WERI-Rb-1 (cell line): ENCODE data around the gene CDIPT.
A peak's percentile ranks its signal among the peaks of the same experiment; 100 is the strongest.
"Not testable (repeated sequence)": the region's sequence is repeated elsewhere in the genome, so short reads cannot be mapped to it uniquely, and the experiment has no call there.

Experiments used
- DNase-seq: peaks from one replicate; pipeline ENCODE4 v3.0.0-alpha.2; 2020
- H3K27ac ChIP-seq: fragments of 250-450 bp; sonication (Bioruptor Pico); 2 replicates; pipeline ENCODE4 v1.5.1; 2020; ENCODE audit warnings: mild to moderate bottlenecking, moderate library complexity
- H3K27me3 ChIP-seq: fragments of 250-450 bp; sonication (Bioruptor Pico); 2 replicates; pipeline ENCODE4 v1.5.1; 2021; ENCODE audit warnings: mild to moderate bottlenecking, low read depth, moderate library complexity; ENCODE audit not compliant: insufficient read depth, severe bottlenecking
- H3K36me3 ChIP-seq: fragments of 250-450 bp; sonication (Bioruptor Pico); 2 replicates; pipeline ENCODE4 v1.5.1; 2020; ENCODE audit warnings: mild to moderate bottlenecking, moderate library complexity
- H3K4me3 ChIP-seq: 2 replicates; pipeline ENCODE4 v1.5.1; 2011; ENCODE audit warnings: low read depth, mild to moderate bottlenecking, control low read depth, low read length
- H3K9me3 ChIP-seq: fragments of 250-450 bp; sonication (Bioruptor Pico); 2 replicates; pipeline ENCODE4 v1.5.1; 2021; ENCODE audit warnings: mild to moderate bottlenecking, moderate library complexity; ENCODE audit not compliant: severe bottlenecking
- CTCF ChIP-seq: IDR thresholded peaks from 2 replicates; pipeline ENCODE4 v1.5.1; 2011; ENCODE audit warnings: low read depth, mild to moderate bottlenecking, control low read depth, inconsistent platforms, low read length

CDIPT gene

GRCh38 chr16:29873319-29873718 lies 10.3 kb upstream of the CDIPT start:
- no peaks in the 10 kb centered on the region for H3K27me3 ChIP-seq
- no peak overlapping the region for H3K4me3 ChIP-seq
- H3K9me3 ChIP-seq, result no peaks in the 10 kb centered on the region
- no peak for DNase-seq
- no peak for TF ChIP-seq CTCF
- no peak overlapping the region for H3K27ac ChIP-seq
- H3K36me3 ChIP-seq, result peaks cover 34% of the 10 kb centered on the region

GRCh38 chr16:29871822-29872546 lies 9.0 kb upstream of the CDIPT start:
- no peak for DNase-seq
- no peak for TF ChIP-seq CTCF
- H3K27ac ChIP-seq, result no peak overlapping the region
- H3K4me3 ChIP-seq, result no peak overlapping the region
- no peaks in the 10 kb centered on the region for H3K9me3 ChIP-seq
- H3K27me3 ChIP-seq, result no peaks in the 10 kb centered on the region
- peaks cover 24% of the 10 kb centered on the region for H3K36me3 ChIP-seq

- H3K36me3 ChIP-seq, result peaks cover 15% of the 10 kb centered on the region
- H3K9me3 ChIP-seq, H3K4me3 ChIP-seq, H3K27ac ChIP-seq, DNase-seq, H3K27me3 ChIP-seq: not testable (repeated sequence)
Measured at GRCh38 chr16:29869067-29869466, 6.0 kb upstream of the CDIPT start.

DNA sequence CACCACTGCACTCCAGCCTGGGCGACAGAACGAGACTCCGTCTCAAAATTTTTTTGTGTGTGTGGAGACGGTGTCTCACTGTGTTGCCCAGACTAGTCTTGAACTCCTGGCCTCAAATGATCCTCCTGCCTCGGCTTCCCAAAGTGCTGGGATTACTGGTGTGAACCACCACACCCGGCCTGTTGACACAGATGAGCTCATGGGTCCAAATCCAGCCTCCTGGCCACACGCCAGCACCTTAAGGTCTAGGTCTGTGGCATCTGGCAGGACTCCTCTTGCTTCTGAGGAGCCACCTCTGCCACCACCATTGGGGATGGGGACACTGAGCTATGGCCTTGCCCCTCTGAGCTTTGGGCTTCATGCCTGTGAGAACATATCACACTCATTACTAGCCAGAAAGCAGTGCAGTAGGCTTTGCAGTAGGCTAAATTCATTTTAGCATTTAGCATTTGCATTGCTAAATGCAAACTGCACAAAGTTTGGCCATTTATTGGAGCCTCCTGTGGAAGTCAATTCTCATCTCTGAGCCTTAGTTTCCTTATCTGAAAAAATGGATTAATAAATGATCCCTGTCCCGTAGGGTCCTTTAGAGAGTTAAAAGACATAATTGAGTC lies 5.5 kb upstream of the CDIPT start:
- Histone ChIP-seq H3K27ac (no peak overlapping the region), H3K4me3 (no peak overlapping the region), H3K36me3 (peaks cover 15% of the 10 kb centered on the region), H3K9me3 (no peaks in the 10 kb centered on the region), H3K27me3 (no peaks in the 10 kb centered on the region)
- peak; percentile 32 for DNase-seq
- no peak for TF ChIP-seq CTCF

DNA sequence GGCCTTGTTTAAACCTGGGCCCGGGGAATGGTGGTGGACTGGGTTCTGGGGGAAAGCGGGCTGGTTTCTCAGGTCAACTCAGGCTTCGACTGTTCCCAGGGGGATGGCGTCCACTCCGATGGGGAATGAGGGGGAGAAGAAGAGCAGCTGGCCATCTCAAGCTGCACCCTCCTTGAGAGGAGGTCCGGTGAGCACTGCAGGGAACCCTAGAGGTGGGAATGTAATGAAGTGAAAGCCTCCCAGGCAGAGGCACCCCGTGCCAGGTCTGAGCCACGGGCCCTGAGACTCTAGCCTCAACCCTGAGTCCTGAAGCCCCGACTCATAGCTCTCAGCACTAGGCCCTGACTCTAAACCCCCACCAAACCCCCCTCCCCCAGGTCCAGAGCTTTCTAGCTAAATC lies 1.2 kb upstream of the CDIPT start:
- peak overlapping the region; percentile 99 for H3K27ac ChIP-seq
- no peak for TF ChIP-seq CTCF
- H3K4me3 ChIP-seq, result no peak overlapping the region

DNA sequence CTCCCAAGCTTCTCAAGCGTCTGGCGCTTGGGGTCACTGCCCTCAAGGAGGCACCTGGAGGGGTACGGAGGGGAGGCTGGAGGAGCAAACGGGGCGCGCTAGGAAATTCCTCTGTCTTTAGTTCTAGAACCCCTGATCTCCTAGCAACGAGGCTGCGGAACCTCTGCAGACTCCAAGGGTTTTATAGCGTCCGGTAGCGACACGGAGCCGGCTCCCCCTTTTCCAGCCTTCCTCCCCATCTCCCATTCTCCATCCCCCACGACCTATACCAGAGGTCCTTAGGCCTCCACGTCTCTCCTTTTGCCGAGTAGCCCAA lies 601 bp upstream of the CDIPT start:
- Histone ChIP-seq H3K27me3 (no peaks in the 10 kb centered on the region), H3K9me3 (no peaks in the 10 kb centered on the region), H3K27ac (peak overlapping the region; percentile 99), H3K36me3 (peaks cover 19% of the 10 kb centered on the region), H3K4me3 (no peak overlapping the region)
- DNase-seq, result no peak
- no peak for TF ChIP-seq CTCF

More for the DNA sequence above, 1.2 kb upstream of the CDIPT start:
- Histone ChIP-seq H3K36me3 (peaks cover 15% of the 10 kb centered on the region), H3K9me3 (no peaks in the 10 kb centered on the region), H3K27me3 (no peaks in the 10 kb centered on the region)
- no peak for DNase-seq
